H1 (cell line): ENCODE measurements around the gene DNLZ. TPM values are rescaled to one million over a fixed set of nuclear protein-coding genes. Genes with fewer than 3 reads are reported as not detected.

Experiments used
- NANOG ChIP-seq: IDR thresholded peaks from 2 replicates; pipeline ENCODE4 v1.6.1; 2011; ENCODE audit warnings: low read length, low read depth, mild to moderate bottlenecking, inconsistent platforms; ENCODE audit not compliant: insufficient read depth, poor library complexity, severe bottlenecking
- polyA plus RNA-seq, 7 experiments: library from polyadenylated mRNA; depleted of rRNA in 3 of 7; stranded (reverse) in 5 of 7; unstranded in 2 of 7; fragments of >200 nt in 5 of 7; fragments of 200-250 nt in 2 of 7; gene quantifications; 1 replicate in 5 of 7; 2 replicates in 1 of 7; 4 replicates in 1 of 7; pipeline versions ENCODE4 v1.2.1 to v1.2.3, GENCODE V29; 2011 to 2013; ENCODE audit warnings: missing spikeins in 2 of 7, mixed read lengths in 2 of 7
- total RNA-seq: library from RNA; stranded (reverse); fragmentation: NEBNext Ultra II Directional; extraction: Animal tissue kit (Norgen Biotek cat#: 25700); gene quantifications from 2 replicates; pipeline ENCODE4 v1.2.1, GENCODE V29; 2021

DNLZ gene
- total and polyA plus RNA-seq, 2 of the 8 experiments (the other 6 are each of a cell fraction or from before 2014, with no cell fraction given), result 11.6 to 17.9 TPM

DNA sequence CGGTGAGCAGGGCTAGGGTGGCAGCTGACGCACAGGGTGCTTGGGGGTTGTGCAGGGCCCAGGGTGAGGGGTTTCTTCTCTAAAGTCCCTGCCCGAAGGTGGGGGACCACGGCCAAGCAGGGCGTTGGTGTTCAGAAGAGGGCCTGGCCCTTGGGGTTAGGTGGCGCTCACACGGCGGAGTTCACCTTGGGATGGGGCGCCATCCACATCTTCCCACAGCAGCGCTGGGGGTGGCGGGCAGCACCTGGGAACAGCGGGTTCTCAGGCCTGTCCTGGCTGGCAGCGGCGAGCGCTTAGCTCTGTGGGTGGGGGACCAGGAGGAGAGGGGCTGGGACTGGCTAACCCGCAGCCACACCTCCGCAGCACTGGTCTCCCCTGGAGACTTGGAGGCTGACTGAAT lies 30.1 kb downstream of the DNLZ start (continued):
- TF ChIP-seq NANOG, result no peak
